Measurements from ENCODE around the gene CASP2.

DNA sequence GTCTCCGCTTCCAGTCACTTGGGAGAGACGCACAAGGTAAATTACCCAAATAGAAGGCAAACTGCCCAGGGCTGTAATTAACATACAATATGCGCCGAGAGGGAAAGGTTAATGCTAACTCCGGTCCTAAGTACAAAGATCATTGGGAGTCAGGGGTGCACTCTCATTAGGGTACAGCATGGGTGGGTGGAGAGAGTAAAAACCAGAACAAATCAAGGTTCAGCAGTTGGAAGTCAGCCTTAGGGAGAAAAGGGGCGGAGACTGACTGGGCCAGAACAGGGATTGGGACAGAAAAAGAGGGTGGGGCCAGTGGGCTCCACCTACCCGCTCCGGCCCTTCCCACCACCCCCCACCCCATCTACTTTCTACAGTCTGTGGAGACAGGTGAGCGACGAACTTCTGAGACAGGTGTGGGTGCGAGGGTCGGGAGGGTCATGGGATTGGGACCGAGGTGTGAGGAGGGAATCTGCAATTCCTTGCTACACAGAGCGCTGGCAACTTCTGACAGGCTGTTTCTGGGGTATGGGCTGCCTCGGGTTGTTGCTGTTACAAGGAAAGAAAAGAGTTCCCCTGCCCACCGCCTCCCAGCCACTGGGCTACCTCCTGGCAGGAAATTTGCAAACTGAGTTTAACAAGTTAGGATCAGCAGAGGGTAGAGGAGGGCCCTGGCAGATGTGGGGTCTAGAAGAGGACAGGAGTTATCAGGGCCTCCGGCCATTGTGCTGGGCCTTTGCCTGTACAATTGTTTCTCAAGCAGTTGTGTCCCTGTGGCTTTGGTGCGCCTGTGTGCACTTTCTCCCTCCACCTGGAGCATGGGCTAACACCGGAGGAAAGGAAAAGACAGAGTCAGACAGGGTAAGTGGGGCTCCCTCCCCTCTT lies 3.3 kb upstream of the CASP2 start, which contains the start of gene TMEM139:
- TF ChIP-seq, protein P1, sequence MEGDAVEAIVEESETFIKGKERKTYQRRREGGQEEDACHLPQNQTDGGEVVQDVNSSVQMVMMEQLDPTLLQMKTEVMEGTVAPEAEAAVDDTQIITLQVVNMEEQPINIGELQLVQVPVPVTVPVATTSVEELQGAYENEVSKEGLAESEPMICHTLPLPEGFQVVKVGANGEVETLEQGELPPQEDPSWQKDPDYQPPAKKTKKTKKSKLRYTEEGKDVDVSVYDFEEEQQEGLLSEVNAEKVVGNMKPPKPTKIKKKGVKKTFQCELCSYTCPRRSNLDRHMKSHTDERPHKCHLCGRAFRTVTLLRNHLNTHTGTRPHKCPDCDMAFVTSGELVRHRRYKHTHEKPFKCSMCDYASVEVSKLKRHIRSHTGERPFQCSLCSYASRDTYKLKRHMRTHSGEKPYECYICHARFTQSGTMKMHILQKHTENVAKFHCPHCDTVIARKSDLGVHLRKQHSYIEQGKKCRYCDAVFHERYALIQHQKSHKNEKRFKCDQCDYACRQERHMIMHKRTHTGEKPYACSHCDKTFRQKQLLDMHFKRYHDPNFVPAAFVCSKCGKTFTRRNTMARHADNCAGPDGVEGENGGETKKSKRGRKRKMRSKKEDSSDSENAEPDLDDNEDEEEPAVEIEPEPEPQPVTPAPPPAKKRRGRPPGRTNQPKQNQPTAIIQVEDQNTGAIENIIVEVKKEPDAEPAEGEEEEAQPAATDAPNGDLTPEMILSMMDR (IDR thresholded peaks at IDR 0.05; ENCODE audit: low read depth, low read length) = no peak
- TF ChIP-seq POLR2A (IDR thresholded peaks at IDR 0.05; ENCODE audit: extremely low read depth, insufficient read length) = no peak
